NCI-H345 treated with DMSO at 0.1 percent for 48 hours (cell line): ENCODE measurements around the gene PIGBOS1.
"Not testable (repeated sequence)": the region's sequence is repeated elsewhere in the genome, so short reads cannot be mapped to it uniquely, and the experiment has no call there.

Experiments
- DNase-seq: peaks from one replicate; lab custom pipeline; 2025; ENCODE audit not compliant: unreplicated experiment; lab: John Stamatoyannopoulos, UW

Gene PIGBOS1

DNA sequence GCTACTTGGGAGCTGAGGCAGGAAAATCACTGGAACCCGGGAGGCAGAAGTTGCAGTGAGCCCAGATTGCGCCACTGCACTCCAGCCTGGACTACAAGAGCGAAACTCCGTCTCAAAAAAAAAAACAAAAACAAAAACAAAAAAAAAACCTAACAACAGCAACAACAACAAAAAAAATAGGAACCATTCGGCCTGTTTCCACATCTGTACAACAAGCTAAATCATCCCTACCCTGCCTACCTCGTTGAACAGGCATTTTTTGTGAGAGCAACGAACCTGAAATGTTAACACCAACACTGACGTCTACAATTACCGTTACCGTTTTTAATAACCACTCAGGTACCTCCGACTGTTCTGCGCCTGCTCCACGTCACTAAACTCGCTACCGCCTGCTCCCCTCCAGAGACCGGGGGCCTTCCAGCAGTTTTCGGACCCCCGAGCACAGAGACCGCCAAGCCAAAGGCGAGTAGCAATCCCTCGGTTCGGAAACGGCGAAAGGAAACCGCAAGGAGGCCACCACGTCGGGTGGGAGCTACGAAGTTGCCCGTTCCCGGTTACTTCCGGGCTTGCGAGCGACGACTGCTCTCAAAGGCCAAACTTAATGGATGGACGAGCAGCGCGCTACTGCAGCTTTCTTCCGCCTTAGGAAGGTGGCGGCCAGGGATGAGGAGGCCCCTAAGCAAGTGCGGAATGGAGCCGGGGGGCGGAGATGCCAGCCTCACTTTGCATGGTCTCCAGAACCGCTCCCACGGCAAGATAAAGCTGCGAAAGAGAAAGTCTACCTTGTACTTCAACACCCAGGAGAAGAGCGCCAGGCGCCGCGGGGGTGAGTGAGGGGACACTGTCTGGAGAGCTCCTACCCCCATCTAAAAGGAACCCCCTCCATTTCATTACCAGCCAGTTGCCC, at the start of gene PIGBOS1, which contains the start of gene PIGB:
PIGBOS1 (minus strand) TSS at position 536 of the 907 bp plus-strand sequence. CDS start 1,331 bp downstream, outside the sequence.
PIGB (plus strand) TSS at position 635 of the 907 bp plus-strand sequence; CDS start at position 664, 29 bp downstream.
- peak; percentile 45 for DNase-seq

GRCh38 chr15:55366981-55367380, 48.1 kb upstream of the PIGBOS1 start:
- DNase-seq, result no peak

DNA sequence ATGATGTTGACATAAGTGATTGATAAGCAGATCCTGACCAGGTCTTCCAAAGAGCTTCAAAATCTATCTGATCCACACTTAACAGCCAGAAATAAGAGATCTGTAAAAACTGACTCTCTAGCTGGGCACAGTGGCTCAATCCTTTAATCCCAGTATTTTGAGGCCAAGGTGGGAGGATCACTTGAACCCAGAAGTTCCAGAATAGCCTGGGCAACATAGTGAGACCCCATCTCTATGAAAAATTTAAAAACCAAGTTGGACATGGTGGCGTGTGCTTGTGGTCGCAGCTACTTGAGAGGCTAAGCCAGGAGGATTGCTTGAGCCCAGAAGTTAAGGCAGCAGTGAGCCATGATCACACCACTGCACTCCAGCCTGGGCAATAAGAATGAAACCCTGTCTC, 43.7 kb upstream of the PIGBOS1 start:
- no peak for DNase-seq

DNA sequence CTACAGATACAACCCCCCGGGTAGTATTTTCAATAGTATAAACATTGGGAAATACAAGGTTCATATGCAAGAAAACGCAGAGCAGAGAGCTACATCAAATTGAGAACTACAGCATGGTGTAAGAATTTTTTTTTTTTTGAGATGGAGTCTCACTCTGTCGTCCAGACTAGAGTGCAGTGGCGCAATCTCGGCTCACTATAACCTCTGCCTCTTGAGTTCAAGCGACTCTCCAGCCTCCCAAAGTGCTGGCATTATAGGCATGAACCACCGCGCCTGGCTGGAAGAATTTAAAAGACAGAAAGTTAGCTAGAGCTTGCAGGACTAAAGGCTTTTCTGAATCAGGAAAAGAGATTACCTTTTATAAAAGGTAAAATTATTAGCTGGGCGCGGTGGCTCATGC, 42.1 kb upstream of the PIGBOS1 start:
- DNase-seq, result no peak

- no peak for DNase-seq
Measured at GRCh38 chr15:55360256-55360655, 41.3 kb upstream of the PIGBOS1 start.

DNA sequence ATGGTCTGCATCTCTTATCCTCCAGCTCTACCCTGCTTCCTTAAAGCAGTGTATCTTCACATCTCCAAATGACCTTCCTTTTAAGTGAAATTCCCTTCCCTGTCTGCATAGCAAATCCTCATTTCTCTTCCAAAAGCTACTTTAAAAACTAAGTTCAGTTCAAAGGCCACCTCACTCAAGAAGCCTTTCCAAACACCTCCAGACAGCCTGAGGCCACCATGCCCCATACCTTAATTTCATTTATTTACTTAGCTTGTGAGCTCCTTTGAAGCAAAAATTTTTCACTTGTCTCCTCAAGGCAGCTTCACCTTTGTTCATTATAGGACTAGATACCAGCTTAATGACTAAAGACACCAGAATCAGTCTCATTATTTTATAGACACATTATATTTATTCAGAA, 39.5 kb upstream of the PIGBOS1 start:
- DNase-seq, result no peak

GRCh38 chr15:55357774-55358173, 38.9 kb upstream of the PIGBOS1 start:
- no peak for DNase-seq

GRCh38 chr15:55356985-55357585, 38.2 kb upstream of the PIGBOS1 start:
- DNase-seq, result no peak

DNA sequence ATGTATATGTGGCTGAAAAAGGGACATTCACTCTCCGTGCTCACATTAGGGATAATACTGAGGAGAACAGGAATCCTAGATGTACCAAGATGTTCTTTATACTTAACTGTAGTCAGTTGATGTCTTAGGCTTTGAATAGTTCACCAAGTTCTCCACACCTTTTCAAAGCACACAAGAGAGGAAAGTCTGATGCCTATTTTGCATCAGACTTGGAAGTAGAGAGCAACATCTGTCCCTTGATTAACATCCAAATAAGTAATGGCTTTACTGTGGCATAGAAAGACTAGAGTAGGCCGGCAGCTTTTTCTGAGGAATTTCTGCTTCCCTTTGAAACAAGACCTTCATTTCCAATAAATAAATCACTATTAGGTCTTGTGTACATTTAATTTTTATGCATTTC, 34.1 kb upstream of the PIGBOS1 start:
- no peak for DNase-seq

- no peak for DNase-seq
Measured at GRCh38 chr15:55349282-55349681, 30.4 kb upstream of the PIGBOS1 start.

DNA sequence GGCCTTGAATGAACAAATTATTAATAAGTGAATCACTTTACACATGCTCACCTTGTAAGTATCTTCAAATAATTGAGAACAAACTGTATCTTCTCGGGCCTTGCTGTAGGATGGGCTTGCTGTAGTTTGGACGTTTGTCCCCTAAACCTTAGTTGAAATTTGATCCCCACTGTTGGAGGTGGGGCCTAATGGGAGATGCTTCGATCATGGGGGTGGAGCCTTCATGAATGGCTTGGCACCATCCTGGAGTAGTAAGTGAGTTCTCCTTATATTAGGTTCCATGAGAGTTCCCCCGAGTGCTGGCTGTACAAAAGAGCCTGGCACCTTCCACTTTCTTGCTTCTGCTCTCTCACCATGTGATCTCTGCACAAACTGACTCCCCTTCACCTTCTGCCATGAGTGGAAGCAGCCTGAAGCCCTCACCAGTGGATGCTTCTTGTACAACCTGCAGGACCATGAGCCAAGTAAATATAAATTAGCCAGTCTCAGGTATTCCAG, 29.4 kb upstream of the PIGBOS1 start:
- DNase-seq, result no peak

GRCh38 chr15:55344206-55344605, 25.3 kb upstream of the PIGBOS1 start:
- DNase-seq, result no peak

GRCh38 chr15:55343168-55343567, 24.2 kb upstream of the PIGBOS1 start:
- no peak for DNase-seq

- no peak for DNase-seq
Measured at GRCh38 chr15:55337160-55337559, 18.2 kb upstream of the PIGBOS1 start.

DNA sequence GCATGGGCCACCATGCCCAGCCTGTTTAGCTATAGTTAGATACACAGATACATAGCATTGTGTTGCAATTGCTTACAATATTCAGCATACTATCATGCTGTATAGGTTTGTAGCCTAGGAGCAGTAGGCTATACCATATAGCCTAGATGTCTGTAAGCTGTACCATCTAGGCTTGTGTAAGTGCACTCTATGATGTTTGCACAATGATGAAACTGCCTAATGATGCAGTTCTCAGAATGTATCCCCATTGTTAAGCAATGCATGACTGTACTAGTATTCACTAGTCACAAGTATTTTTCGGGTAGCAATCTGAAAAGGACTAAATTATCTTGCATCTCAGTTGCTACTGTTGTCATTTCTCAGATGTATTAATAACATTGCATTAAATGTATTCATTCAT, 16.1 kb upstream of the PIGBOS1 start:
- DNase-seq, result no peak

DNA sequence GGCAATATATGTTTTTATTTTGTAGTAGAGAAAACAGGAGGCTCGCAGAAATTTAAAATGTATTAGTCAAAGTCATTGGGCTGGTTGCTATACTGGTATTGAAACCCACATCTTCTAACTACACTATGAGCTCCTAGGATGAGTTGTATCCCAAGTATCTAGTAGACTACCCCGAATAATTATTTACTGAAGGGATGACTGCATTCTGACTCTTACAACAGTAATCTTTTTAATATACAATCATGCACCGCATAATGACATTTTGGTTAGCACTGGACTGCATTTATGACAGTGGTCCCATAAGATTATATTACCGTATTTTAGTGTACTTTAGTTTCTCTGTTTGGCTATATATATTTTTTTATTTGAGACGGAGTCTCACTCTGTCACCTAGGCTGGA, 15.4 kb upstream of the PIGBOS1 start:
- no peak for DNase-seq

DNA sequence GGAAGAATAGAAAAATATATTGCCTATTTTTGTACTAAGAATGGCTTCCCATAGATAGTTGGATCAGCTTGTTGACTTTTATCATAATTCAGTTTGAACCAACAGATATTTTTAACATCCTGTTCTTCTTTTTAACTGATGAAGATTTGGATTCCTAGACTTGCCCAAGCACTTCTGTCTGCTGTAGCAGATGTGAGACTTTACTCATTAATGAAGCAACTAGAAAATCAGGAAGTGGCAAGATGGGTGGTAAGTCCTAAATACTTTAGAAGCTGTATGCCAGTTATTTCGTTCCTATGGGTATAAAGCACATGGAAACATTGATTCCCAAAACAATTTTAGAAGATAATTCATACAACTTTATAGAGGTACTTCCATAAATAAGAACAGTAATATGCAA, 8.5 kb upstream of the PIGBOS1 start:
- DNase-seq, result no peak

DNA sequence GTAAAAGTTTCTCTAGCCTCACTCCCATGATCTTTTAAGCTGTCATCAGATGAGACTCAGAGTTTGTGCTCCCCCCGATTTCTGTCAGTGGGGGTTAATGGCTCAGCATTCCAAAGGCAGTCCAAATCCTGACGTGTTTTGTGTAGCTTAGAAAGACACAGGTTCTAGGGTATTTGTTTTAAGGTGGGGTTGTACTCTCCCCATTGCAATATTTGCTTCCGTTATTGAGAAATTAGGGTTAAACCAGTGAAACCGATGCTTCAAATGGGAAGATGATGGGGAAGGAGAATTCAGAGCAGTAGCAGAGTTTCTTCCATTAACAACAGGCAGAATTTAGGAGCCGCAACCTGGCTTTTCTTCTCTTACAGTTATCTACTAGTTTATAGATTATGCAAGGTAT, 3.5 kb upstream of the PIGBOS1 start:
- no peak for DNase-seq

- DNase-seq, result no peak
Measured at GRCh38 chr15:55320963-55321362, 2.0 kb upstream of the PIGBOS1 start.

GRCh38 chr15:55320238-55320550, 1.3 kb upstream of the PIGBOS1 start:
- DNase-seq, result no peak

- DNase-seq, result no peak
Measured at GRCh38 chr15:55319537-55320237, 764 bp upstream of the PIGBOS1 start.

- DNase-seq, result not testable (repeated sequence)
Measured at GRCh38 chr15:55302801-55303200, 16.1 kb downstream of the PIGBOS1 start.
